H1 (cell line): ENCODE results near the gene RPS18. TPM values are rescaled to one million over a fixed set of nuclear protein-coding genes. Genes with fewer than 3 reads are reported as not detected.
A peak's percentile ranks its signal among the peaks of the same experiment; 100 is the strongest.

Experiments used
- CTCF ChIA-PET: fragments of 300-600 bp; sonication (Branson Sonifier 250); formaldehyde crosslinking; loops from one replicate; lab custom pipeline; 2021; ENCODE audit not compliant: partially characterized antibody; lab: Charles Lee
- POLR2A ChIA-PET: fragments of 300-600 bp; sonication (Branson Sonifier 250); formaldehyde crosslinking; loops from one replicate; lab custom pipeline; 2021; ENCODE audit warnings: inconsistent platforms; ENCODE audit not compliant: partially characterized antibody; lab: Charles Lee
- DNase-seq, 2 experiments: peaks; one replicate each; pipeline versions ENCODE4 v3.0.0 to v3.0.0-alpha.2; 2010 to 2022; ENCODE audit warnings: low spot score in 2 of 2, low read depth in 1 of 2, mixed read lengths in 1 of 2
- FAIRE-seq: peaks from 2 replicates; lab custom pipeline; 2011; peaks lifted over from hg19 to GRCh38; lab: Jason Lieb, UNC
- H2AFZ ChIP-seq: 2 replicates; pipeline ENCODE4 v1.8.1; 2012; ENCODE audit warnings: low read length, inconsistent platforms
- H2AK5ac ChIP-seq: 2 replicates; pipeline ENCODE4 v1.6.1; 2013; ENCODE audit warnings: low read depth, low read length
- H2BK120ac ChIP-seq: replicated peaks from 2 replicates; pipeline ENCODE3; 2013; ENCODE audit warnings: low read depth, low read length, inconsistent platforms
- H2BK12ac ChIP-seq: 2 replicates; pipeline ENCODE4 v1.6.1; 2013; ENCODE audit warnings: low read depth, low read length
- H2BK15ac ChIP-seq: 2 replicates; pipeline ENCODE4 v1.6.1; 2013; ENCODE audit warnings: low read length
- H2BK20ac ChIP-seq: 2 replicates; pipeline ENCODE4 v1.6.1; 2013; ENCODE audit warnings: low read length
- H2BK5ac ChIP-seq: 2 replicates; pipeline ENCODE4 v1.6.1; 2013; ENCODE audit warnings: low read depth, low read length
- H3K14ac ChIP-seq: 2 replicates; pipeline ENCODE4 v1.6.1; 2013; ENCODE audit warnings: inconsistent platforms; ENCODE audit not compliant: insufficient read length
- H3K18ac ChIP-seq: 2 replicates; pipeline ENCODE4 v1.6.1; 2013; ENCODE audit warnings: low read length; ENCODE audit errors: extremely low read depth
- H3K23ac ChIP-seq: 2 replicates; pipeline ENCODE4 v1.6.1; 2013; ENCODE audit warnings: inconsistent platforms; ENCODE audit not compliant: insufficient read length
- H3K23me2 ChIP-seq: 2 replicates; pipeline ENCODE4 v1.6.1; 2013; ENCODE audit warnings: low read depth, low read length
- H3K27ac ChIP-seq: 2 replicates; pipeline ENCODE4 v1.6.1; 2011; ENCODE audit warnings: low read depth, low read length, inconsistent platforms
- H3K27me3 ChIP-seq, 4 experiments: replicated peaks in 1 of 4; 1 replicate in 1 of 4; 2 replicates in 3 of 4; pipeline versions ENCODE4 v1.6.1 to v1.8.1; 2011 to 2013; ENCODE audit warnings: low read length in 3 of 4, mild to moderate bottlenecking in 3 of 4, inconsistent platforms in 2 of 4, mixed read lengths in 2 of 4, moderate library complexity in 1 of 4; ENCODE audit not compliant: control insufficient read depth in 3 of 4, insufficient read depth in 3 of 4; ENCODE audit errors: extremely low read depth in 1 of 4
- H3K36me3 ChIP-seq, 4 experiments: 2 replicates each; pipeline versions ENCODE4 v1.6.1 to v1.8.1; 2011 to 2013; ENCODE audit warnings: mild to moderate bottlenecking in 4 of 4, low read length in 3 of 4, moderate library complexity in 2 of 4, control low read depth in 1 of 4, inconsistent platforms in 1 of 4; ENCODE audit not compliant: insufficient read depth in 4 of 4, control insufficient read depth in 2 of 4
- H3K4ac ChIP-seq: replicated peaks from 2 replicates; pipeline ENCODE3; 2013; ENCODE audit warnings: low read length, low read depth, mixed read lengths, inconsistent platforms; ENCODE audit not compliant: insufficient read length
- H3K4me1 ChIP-seq, 4 experiments: replicated peaks in 1 of 4; 1 replicate in 1 of 4; 2 replicates in 3 of 4; pipeline versions ENCODE4 v1.6.1 to v1.8.1; 2011 to 2013; ENCODE audit warnings: low read length in 3 of 4, inconsistent platforms in 2 of 4, mixed read lengths in 1 of 4; ENCODE audit not compliant: insufficient read depth in 4 of 4, control insufficient read depth in 3 of 4
- H3K4me2 ChIP-seq, 2 experiments: 2 replicates each; pipeline versions ENCODE4 v1.6.1 to v1.8.1; 2011 to 2013; ENCODE audit warnings: low read depth in 2 of 2, low read length in 2 of 2, control low read depth in 1 of 2, inconsistent platforms in 1 of 2, mild to moderate bottlenecking in 1 of 2; ENCODE audit not compliant: insufficient read depth in 1 of 2
- H3K4me3 ChIP-seq, 4 experiments: fragments of 200-600, 300-600 bp in 1 of 4; sonication (generic), shearing (Covaris generic), sonication (Bioruptor Twin) in 1 of 4; 2 replicates each; pipeline versions ENCODE4 v1.5.1 to v1.8.1; 2011 to 2016; ENCODE audit warnings: low read length in 4 of 4, low read depth in 3 of 4, control low read depth in 2 of 4, inconsistent platforms in 2 of 4, mild to moderate bottlenecking in 2 of 4, mixed read lengths in 1 of 4, moderate library complexity in 1 of 4; ENCODE audit not compliant: insufficient read depth in 2 of 4; ENCODE audit errors: extremely low read depth in 1 of 4
- H3K56ac ChIP-seq: replicated peaks from 2 replicates; pipeline ENCODE3; 2013; ENCODE audit warnings: low read depth, mild to moderate bottlenecking, mixed read lengths, low read length, inconsistent platforms; ENCODE audit not compliant: insufficient read length
- H3K79me1 ChIP-seq: 2 replicates; pipeline ENCODE4 v1.6.1; 2013; ENCODE audit warnings: low read depth, low read length, control low read depth
- H3K79me2 ChIP-seq, 2 experiments: 2 replicates each; pipeline versions ENCODE4 v1.6.1 to v1.8.1; 2012 to 2013; ENCODE audit warnings: low read length in 2 of 2, mild to moderate bottlenecking in 2 of 2, inconsistent platforms in 1 of 2; ENCODE audit not compliant: insufficient read depth in 2 of 2, control insufficient read depth in 1 of 2
- H3K9ac ChIP-seq, 4 experiments: replicated peaks in 1 of 4; 1 replicate in 1 of 4; 2 replicates in 3 of 4; pipeline versions ENCODE4 v1.6.1 to v1.8.1; 2011 to 2013; ENCODE audit warnings: low read depth in 3 of 4, low read length in 3 of 4, control low read depth in 2 of 4, mild to moderate bottlenecking in 2 of 4, moderate library complexity in 2 of 4, inconsistent platforms in 1 of 4; ENCODE audit errors: extremely low read depth in 1 of 4
- H3K9me3 ChIP-seq, 2 experiments: 2 replicates each; pipeline versions ENCODE4 v1.6.1 to v1.8.1; 2012 to 2013; ENCODE audit warnings: mild to moderate bottlenecking in 2 of 2, moderate library complexity in 2 of 2, control low read depth in 1 of 2, inconsistent platforms in 1 of 2, low read depth in 1 of 2, low read length in 1 of 2, mixed read lengths in 1 of 2; ENCODE audit not compliant: insufficient read depth in 2 of 2
- H4K20me1 ChIP-seq, 2 experiments: replicated peaks in 1 of 2; 2 replicates each; pipeline versions ENCODE3 to v1.8.1; 2011 to 2013; ENCODE audit warnings: inconsistent platforms in 2 of 2, low read length in 2 of 2, mild to moderate bottlenecking in 1 of 2; ENCODE audit not compliant: insufficient read depth in 2 of 2, control insufficient read depth in 1 of 2
- H4K5ac ChIP-seq: 2 replicates; pipeline ENCODE4 v1.6.1; 2013; ENCODE audit warnings: low read length, low read depth, mixed read lengths, inconsistent platforms; ENCODE audit not compliant: insufficient read length
- H4K8ac ChIP-seq: 2 replicates; pipeline ENCODE4 v1.8.0; 2013; ENCODE audit warnings: mild to moderate bottlenecking, moderate library complexity, low read length, inconsistent platforms; ENCODE audit not compliant: insufficient read depth; ENCODE audit errors: extremely low read depth
- H4K91ac ChIP-seq: replicated peaks from 2 replicates; pipeline ENCODE3; 2013; ENCODE audit warnings: low read length, mixed read lengths, inconsistent platforms; ENCODE audit not compliant: insufficient read length
- GTF2F1 ChIP-seq: IDR thresholded peaks from 2 replicates; pipeline ENCODE4 v1.6.1; 2012; ENCODE audit warnings: low read depth, low read length, improper control_type of control experiment, borderline replicate concordance
- PHF8 ChIP-seq: fragments of 200-600 bp; sonication (generic); conservative IDR thresholded peaks from 2 replicates; pipeline ENCODE4 v1.7.1; 2012; ENCODE audit warnings: low read depth, mild to moderate bottlenecking, inconsistent platforms, low read length, moderate library complexity
- RBBP5 ChIP-seq: IDR thresholded peaks from 2 replicates; pipeline ENCODE4 v1.7.1; 2012; ENCODE audit warnings: low read depth, mild to moderate bottlenecking, inconsistent platforms, low read length, moderate library complexity, borderline replicate concordance
- SIN3A ChIP-seq, 2 experiments: IDR thresholded peaks in 1 of 2; conservative IDR thresholded peaks in 1 of 2; 2 replicates each; pipeline ENCODE4 v1.6.1; 2011 to 2012; ENCODE audit warnings: low read length in 2 of 2, improper control_type of control experiment in 1 of 2, low read depth in 1 of 2, mild to moderate bottlenecking in 1 of 2
- SP1 ChIP-seq: IDR thresholded peaks from 2 replicates; pipeline ENCODE4 v1.6.1; 2011; ENCODE audit warnings: low read depth, low read length
- WGBS, 2 experiments: shearing (Covaris generic) in 1 of 2; methylation state at CpG; one replicate each; pipeline versions ENCODE4 v1.1.6 to v1.1.7; 2013 to 2015; ENCODE audit warnings: low lambda C conversion rate in 2 of 2, mixed read lengths in 2 of 2, inconsistent platforms in 1 of 2, low coverage in 1 of 2, missing lambda C conversion rate in 1 of 2; ENCODE audit not compliant: insufficient replicate concordance in 2 of 2, insufficient coverage in 1 of 2, insufficient read length in 1 of 2; ENCODE audit errors: extremely low coverage in 1 of 2, missing lambda C conversion rate in 1 of 2; 5-methylcytosine and 5-hydroxymethylcytosine counted together
- long read RNA-seq, 2 experiments: library from RNA in 1 of 2; library from capped mRNA in 1 of 2; stranded (forward); transcript quantifications; one replicate each; pipeline ENCODE4 v2.0.0, GENCODE V29; 2021; ENCODE audit warnings: inconsistent platforms in 1 of 2
- polyA minus RNA-seq, 3 experiments: library from RNA; depleted of rRNA, polyadenylated mRNA; stranded (reverse); fragments of >200 nt; gene quantifications; 1 replicate in 2 of 3; 2 replicates in 1 of 3; pipeline ENCODE4 v1.2.3, GENCODE V29; 2011
- polyA plus RNA-seq, 7 experiments: library from polyadenylated mRNA; depleted of rRNA in 3 of 7; stranded (reverse) in 5 of 7; unstranded in 2 of 7; fragments of >200 nt in 5 of 7; fragments of 200-250 nt in 2 of 7; gene quantifications; 1 replicate in 5 of 7; 2 replicates in 1 of 7; 4 replicates in 1 of 7; pipeline versions ENCODE4 v1.2.1 to v1.2.3, GENCODE V29; 2011 to 2013; ENCODE audit warnings: missing spikeins in 2 of 7, mixed read lengths in 2 of 7
- total RNA-seq: library from RNA; stranded (reverse); fragmentation: NEBNext Ultra II Directional; extraction: Animal tissue kit (Norgen Biotek cat#: 25700); gene quantifications from 2 replicates; pipeline ENCODE4 v1.2.1, GENCODE V29; 2021

The RPS18 gene
- total RNA-seq (2,791 and 2,796 TPM in 2 replicates), polyA plus RNA-seq (2011; rRNA removed) (4,466 and 7,099 TPM in 2 replicates), polyA minus RNA-seq (2011; rRNA and poly(A)+ RNA removed) (2,102 and 2,497 TPM in 2 replicates)
- polyA plus RNA-seq (2011; cell fraction: cytosol; rRNA removed): 7,733 TPM
- 3,457 TPM for polyA plus RNA-seq (2011; cell fraction: nucleus; rRNA removed)
- polyA plus RNA-seq (2012, experiment 1 of 2): 3,300 to 7,487 TPM (median 6,391 TPM) in 4 replicates
- polyA plus RNA-seq (2012, experiment 2 of 2): 4,408 TPM
- 7,766 TPM for polyA plus RNA-seq (2013, experiment 1 of 2)
- 7,882 TPM for polyA plus RNA-seq (2013, experiment 2 of 2)
- polyA minus RNA-seq (2011; cell fraction: cytosol; rRNA and poly(A)+ RNA removed): 906 TPM
- 873 TPM for polyA minus RNA-seq (2011; cell fraction: nucleus; rRNA and poly(A)+ RNA removed)
- long read RNA-seq, experiment 1, transcript RPS18-235 (3 exons, 413 nt): minor isoform, 30 of 2,264 reads
- long read RNA-seq, experiment 1, transcript RPS18-236 (5 exons, 996 nt): minor isoform, 272 of 2,264 reads
- long read RNA-seq, experiment 1, transcript RPS18-230 (6 exons, 613 nt): major isoform, 1,678 of 2,264 reads
- long read RNA-seq, experiment 1, partial matches to known transcripts: 121 of 2,264 reads
- long read RNA-seq, experiment 1, other reads (novel, unspliced or antisense): 156 of 2,264 reads
- long read RNA-seq, experiment 2, transcript RPS18-236 (5 exons, 996 nt): major isoform, 47 of 67 reads
- long read RNA-seq, experiment 2, transcript RPS18-230 (6 exons, 613 nt): minor isoform, 5 of 67 reads
- long read RNA-seq, experiment 2, partial matches to known transcripts: 8 of 67 reads
- long read RNA-seq, experiment 2, other reads (novel, unspliced or antisense): 7 of 67 reads

GRCh38 chr6:33271468-33272274 lies at the start of gene RPS18, which contains the start of gene VPS52:
RPS18 (plus strand) TSS chr6:33272075; CDS start chr6:33272120, 45 bp downstream.
VPS52 (minus strand) TSS chr6:33271876; CDS start chr6:33271675, 201 bp downstream.
- Histone ChIP-seq H3K79me2 (peaks cover 26 to 43% of the 10 kb centered on the region in 2 experiments), H2BK15ac (no peak within 1 kb of the TSS), H4K5ac (peak within 1 kb of the TSS; percentile 82), H3K79me1 (peaks cover 6% of the 10 kb centered on the region; the same call in 1 of the 2 replicates), H3K4ac (peak within 1 kb of the TSS; percentile 47), H2AFZ (peak within 1 kb of the TSS; percentile 99), H2BK5ac (peak within 1 kb of the TSS; percentile 93), H3K23me2 (peaks cover 15% of the 10 kb centered on the region), H2BK120ac (peak within 1 kb of the TSS; percentile 52), H3K9ac (peak within 1 kb of the TSS; percentile 92 to 99 (median 96)), H3K4me1 (peaks cover 0 to 22% (median 8%) of the 10 kb centered on the region in 4 experiments; a peak in 6 of 7 replicates), H3K36me3 (peaks cover 25 to 60% (median 50%) of the 10 kb centered on the region in 4 experiments; a peak in 7 of 8 replicates), H4K8ac (peak within 1 kb of the TSS; percentile 99), H2AK5ac (peak within 1 kb of the TSS; percentile 30; the same call in 1 of the 2 replicates), H3K27me3 (no peaks in the 10 kb centered on the region), H3K9me3 (no peaks in the 10 kb centered on the region), H3K14ac (no peak within 1 kb of the TSS), H3K56ac (peak within 1 kb of the TSS; percentile 87), H4K91ac (peak within 1 kb of the TSS; percentile 49), H2BK12ac (no peak within 1 kb of the TSS; the same call in 1 of the 2 replicates), H4K20me1 (peaks cover 9 to 16% of the 10 kb centered on the region in 2 experiments), H3K18ac (peak within 1 kb of the TSS; percentile 82), H3K27ac (peak within 1 kb of the TSS; percentile 98), H3K4me2 (peak within 1 kb of the TSS; percentile 86 to 96), H3K23ac (no peak within 1 kb of the TSS), H2BK20ac (no peak within 1 kb of the TSS), H3K4me3 (peak within 1 kb of the TSS; percentile 81 to 100 (median 100))
- DNase-seq: peak; percentile 88
- 1% methylated on average over 48 of the region's 48 CpGs; no CpG with 5 or more reads in 1 of the 2 experiments for WGBS, 2 experiments
- POLR2A ChIA-PET: interaction anchor here (0.6 to 5.4 kb wide), 42 partner anchors 8 to 378 kb away, joined by 3 to 88 read pairs (median 6); partner anchors contain the start of genes BRD2, CUTA, HSD17B8 and PFDN6
- peak; percentile 84 for FAIRE-seq
- CTCF ChIA-PET: interaction anchor here (0.6 to 4.3 kb wide), 8 partner anchors 9 to 113 kb away, joined by 3 to 15 read pairs (median 4); partner anchors contain the start of gene RGL2
- TF ChIP-seq PHF8 (peak; percentile 92), GTF2F1 (peak; percentile 84), RBBP5 (no peak; the same call in 1 of the 2 replicates), SIN3A (conservative IDR thresholded peaks at IDR 0.05 in 1 of 2, IDR thresholded peaks at IDR 0.05 in 1 of 2; ENCODE audit: low read depth in 1 of 2, low read length in 2 of 2) (peak; percentile 32 to 74; a peak in 3 of 4 replicates), SP1 (peak; percentile 54; the same call in 1 of the 2 replicates)
